Suprapubic skin (tissue), 4 donors: Measurements from ENCODE around the gene GDA.

Source experiments
- EP300 ChIP-seq: sonication (generic); formaldehyde crosslinking; IDR thresholded peaks from one replicate; pipeline ENCODE4 v1.6.1; 2017; ENCODE audit warnings: antibody characterized with exemption
- POLR2A ChIP-seq, 2 donors: fragments of 450-650 bp; IDR thresholded peaks; one replicate each; pipeline ENCODE4 v1.6.1; 2017; ENCODE audit warnings: antibody characterized with exemption in 2 of 2, mild to moderate bottlenecking in 2 of 2, moderate library complexity in 2 of 2
- POLR2AphosphoS5 ChIP-seq, 3 donors: sonication (generic); formaldehyde crosslinking; IDR thresholded peaks; one replicate each; pipeline ENCODE4 v1.6.1; 2017; ENCODE audit warnings: antibody characterized with exemption in 3 of 3
- TF ChIP-seq, protein P1 (sequence below), 2 donors: fragments of 200-600 bp in 1 of 2; fragments of 450-650 bp in 1 of 2; sonication (generic) in 1 of 2; IDR thresholded peaks; one replicate each; pipeline ENCODE4 v1.5.1; 2016 to 2019; ENCODE audit warnings: antibody characterized with exemption in 2 of 2, mild to moderate bottlenecking in 1 of 2, moderate library complexity in 1 of 2

DNA sequence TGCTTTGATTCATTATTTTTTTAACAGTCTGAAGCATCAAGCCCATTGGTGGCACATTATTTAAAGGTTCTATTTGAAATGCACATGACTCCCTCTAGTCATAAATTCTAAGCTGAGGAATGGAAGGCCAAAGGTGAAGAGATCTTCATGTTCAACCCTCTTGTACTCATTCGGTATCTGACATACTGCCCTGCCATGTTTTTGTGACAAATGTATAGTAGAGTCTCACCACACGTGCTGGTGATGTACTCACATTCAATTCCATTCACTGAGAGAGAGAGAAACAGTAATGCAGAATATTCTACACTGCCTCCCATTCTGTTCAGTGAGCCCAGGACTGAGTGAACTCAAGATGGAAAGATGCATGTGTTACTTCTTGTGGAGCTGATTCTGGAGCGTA lies 98.3 kb downstream of the GDA start:
- TF ChIP-seq, protein P1, sequence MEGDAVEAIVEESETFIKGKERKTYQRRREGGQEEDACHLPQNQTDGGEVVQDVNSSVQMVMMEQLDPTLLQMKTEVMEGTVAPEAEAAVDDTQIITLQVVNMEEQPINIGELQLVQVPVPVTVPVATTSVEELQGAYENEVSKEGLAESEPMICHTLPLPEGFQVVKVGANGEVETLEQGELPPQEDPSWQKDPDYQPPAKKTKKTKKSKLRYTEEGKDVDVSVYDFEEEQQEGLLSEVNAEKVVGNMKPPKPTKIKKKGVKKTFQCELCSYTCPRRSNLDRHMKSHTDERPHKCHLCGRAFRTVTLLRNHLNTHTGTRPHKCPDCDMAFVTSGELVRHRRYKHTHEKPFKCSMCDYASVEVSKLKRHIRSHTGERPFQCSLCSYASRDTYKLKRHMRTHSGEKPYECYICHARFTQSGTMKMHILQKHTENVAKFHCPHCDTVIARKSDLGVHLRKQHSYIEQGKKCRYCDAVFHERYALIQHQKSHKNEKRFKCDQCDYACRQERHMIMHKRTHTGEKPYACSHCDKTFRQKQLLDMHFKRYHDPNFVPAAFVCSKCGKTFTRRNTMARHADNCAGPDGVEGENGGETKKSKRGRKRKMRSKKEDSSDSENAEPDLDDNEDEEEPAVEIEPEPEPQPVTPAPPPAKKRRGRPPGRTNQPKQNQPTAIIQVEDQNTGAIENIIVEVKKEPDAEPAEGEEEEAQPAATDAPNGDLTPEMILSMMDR (IDR thresholded peaks at IDR 0.05): no peak
- TF ChIP-seq EP300 (no peak), POLR2AphosphoS5 (IDR thresholded peaks at IDR 0.05) (no peak), POLR2A (IDR thresholded peaks at IDR 0.05) (no peak)
